Measurements from ENCODE around the gene CCT8L2. TPM values are rescaled to one million over a fixed set of nuclear protein-coding genes. Genes with fewer than 3 reads are reported as not detected.
A peak's percentile ranks its signal among the peaks of the same experiment; 100 is the strongest.
"Not testable (repeated sequence)": the region's sequence is repeated elsewhere in the genome, so short reads cannot be mapped to it uniquely, and the experiment has no call there.

Gene CCT8L2, protein sequence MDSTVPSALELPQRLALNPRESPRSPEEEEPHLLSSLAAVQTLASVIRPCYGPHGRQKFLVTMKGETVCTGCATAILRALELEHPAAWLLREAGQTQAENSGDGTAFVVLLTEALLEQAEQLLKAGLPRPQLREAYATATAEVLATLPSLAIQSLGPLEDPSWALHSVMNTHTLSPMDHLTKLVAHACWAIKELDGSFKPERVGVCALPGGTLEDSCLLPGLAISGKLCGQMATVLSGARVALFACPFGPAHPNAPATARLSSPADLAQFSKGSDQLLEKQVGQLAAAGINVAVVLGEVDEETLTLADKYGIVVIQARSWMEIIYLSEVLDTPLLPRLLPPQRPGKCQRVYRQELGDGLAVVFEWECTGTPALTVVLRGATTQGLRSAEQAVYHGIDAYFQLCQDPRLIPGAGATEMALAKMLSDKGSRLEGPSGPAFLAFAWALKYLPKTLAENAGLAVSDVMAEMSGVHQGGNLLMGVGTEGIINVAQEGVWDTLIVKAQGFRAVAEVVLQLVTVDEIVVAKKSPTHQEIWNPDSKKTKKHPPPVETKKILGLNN
- not detected for total RNA-seq

DNA sequence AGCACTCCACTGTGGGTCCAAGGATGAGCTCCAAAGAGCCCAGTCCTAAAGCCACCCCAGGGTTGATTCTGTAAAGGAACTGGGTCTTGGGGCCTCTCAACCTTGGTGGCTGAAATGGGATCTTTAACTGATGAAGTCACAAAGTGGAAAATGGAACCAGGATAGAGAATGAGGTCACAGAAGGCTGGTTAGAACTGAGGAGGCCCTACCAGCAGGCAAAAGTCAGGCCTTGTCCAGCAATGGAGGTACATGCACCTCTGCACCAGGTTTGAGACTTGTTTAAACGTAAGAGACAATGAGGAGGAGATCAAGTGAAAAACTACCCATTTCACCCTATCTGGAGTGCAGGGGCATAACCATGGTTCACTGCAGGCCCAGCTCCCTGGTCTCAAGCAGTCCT, at the start of gene CCT8L2:
TSS of gene CCT8L2 (minus strand) at position 101 of the 400 bp plus-strand sequence. CDS start 260 bp downstream, outside the sequence.
- not testable (repeated sequence) for DNase-seq (ENCODE audit: low spot score)

DNA sequence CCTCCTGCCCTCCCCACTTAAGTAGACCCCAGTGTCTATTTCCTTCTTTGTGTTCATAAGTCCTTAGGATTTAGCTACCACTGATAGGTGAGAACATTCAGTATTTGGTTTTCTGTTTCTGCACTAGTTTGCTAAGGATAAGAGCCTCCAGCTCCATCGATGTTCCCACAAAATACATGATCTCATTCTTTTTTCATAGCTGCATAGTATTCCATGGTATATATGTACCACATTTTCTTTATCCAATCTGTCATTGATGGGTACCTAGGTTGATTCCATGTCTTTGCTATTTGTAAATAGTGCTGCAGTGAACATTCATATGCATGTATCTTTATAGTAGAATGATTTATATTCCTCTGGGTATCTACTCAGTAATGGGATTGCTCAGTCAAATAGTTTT, 42.8 kb upstream of the CCT8L2 start:
- not testable (repeated sequence) for DNase-seq (ENCODE audit: low spot score)

DNA sequence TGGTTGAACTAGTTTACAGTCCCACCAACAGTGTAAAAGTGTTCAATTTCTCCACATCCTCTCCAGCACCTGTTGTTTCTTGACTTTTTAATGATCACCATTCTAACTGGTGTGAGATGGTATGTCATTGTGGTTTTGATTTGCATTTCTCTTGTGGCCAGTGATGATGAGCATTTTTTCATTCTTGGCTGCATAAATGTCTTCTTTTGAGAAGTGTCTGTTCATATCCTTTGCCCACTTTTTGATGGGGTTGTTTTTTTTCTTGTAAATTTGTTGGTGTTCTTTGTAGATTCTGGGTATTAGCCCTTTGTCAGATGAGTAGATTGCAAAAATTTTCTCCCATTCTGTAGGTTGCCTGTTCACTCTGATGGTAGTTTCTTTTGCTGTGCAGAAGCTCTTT, 41.5 kb upstream of the CCT8L2 start:
- not testable (repeated sequence) for DNase-seq (ENCODE audit: low spot score)

DNA sequence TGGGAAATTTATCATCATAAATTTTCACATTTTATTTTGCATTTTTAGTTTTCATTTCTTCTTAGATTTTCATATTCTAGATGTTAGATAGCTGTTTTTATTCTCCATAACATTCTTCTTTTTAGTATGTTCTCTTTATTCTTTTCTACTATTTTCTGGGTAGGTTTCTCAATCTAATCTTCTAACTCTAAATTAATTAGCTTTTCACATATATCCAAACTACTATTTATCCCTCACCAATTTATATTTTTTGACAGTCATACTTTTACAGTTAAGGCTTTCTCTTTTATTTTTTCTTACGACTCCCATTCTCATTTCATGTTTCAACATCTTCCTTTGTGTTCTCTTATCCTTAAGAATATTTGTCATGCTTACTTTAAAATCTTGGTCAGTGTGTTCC, 35.9 kb upstream of the CCT8L2 start:
- not testable (repeated sequence) for DNase-seq (ENCODE audit: low spot score)

DNA sequence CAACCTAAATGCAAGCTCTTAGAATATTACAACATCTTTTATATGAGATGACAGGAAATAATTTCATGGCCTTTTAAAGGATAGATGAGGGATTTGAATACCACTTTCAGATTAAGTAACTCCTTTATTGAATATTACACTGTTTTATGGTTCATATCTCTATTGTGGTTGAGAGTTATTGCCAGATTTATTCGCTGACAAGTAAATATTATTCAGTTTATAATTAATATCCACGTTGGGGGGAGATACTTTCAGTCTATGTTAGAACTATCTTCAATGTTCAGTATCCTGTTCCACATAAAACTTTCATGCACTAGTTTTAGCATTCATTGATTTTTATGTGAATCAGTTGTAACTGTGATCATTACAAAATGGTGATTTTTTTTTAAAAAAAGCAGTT, 32.4 kb upstream of the CCT8L2 start:
- DNase-seq (ENCODE audit: low spot score) = not testable (repeated sequence)

DNA sequence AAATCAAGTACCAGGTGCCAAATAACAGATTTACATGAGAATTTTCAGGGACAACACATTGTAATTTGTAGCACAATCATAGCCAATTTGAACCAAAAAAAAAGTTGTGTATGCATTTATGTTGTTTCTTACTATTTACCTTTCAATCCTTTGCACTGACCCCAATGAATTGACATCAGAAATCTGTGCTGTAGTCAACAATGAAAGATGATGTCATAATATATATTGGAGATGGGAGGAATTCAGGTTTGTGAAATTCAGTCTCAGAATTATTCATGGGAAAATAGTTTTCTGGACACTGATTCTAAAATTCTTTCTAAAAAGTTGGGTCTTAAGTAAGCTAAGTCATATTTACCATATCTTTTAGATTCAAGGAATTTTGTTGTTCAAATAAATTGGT, 31.0 kb upstream of the CCT8L2 start:
- DNase-seq (ENCODE audit: low spot score) = not testable (repeated sequence)

DNA sequence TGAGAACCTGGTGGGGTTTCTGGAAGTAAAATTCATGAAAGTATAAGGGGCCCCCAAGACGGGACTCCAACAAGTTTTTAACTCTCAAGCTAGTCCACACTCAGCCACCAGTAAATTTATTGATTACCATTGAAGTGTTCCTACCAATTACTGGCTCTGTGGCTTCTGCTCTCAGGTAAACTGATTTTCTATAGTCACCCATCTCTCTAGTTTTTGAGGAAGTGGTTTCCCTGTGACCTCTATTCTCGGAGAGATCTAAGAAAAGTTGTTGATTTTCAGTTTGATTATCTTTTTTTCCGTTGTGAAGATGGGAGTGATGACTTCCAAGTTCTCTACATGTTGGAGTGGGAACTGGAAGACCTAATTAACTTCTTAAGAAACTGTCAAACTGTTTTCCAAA, 24.9 kb upstream of the CCT8L2 start:
- DNase-seq (ENCODE audit: low spot score) = not testable (repeated sequence)

DNA sequence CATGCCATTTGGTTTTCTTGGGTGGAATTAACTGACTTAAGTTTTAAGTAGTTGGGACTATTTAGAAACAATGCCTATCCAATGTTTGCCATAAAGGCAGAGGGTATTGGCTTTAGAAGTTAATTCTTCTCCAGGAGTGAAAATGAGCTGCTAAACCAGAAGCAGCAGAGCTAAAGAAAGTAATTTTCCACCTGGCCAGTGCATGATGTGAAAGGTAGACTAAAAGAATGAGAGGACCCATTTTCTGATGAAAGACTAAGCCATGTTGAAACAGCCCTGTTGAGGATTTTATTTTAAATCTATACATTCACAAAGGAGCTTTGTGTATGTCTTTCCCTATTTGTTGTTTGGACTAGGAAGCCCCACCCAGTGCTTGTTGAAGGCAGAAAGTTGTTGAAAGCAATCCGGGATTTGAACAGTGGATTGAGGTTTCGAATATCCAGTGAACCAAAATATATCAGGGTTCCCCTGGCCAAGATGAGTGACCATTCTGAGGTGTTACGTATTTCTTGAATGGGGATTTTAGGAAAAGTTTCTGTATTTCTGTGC, 23.9 kb upstream of the CCT8L2 start:
- DNase-seq (ENCODE audit: low spot score) = not testable (repeated sequence)

DNA sequence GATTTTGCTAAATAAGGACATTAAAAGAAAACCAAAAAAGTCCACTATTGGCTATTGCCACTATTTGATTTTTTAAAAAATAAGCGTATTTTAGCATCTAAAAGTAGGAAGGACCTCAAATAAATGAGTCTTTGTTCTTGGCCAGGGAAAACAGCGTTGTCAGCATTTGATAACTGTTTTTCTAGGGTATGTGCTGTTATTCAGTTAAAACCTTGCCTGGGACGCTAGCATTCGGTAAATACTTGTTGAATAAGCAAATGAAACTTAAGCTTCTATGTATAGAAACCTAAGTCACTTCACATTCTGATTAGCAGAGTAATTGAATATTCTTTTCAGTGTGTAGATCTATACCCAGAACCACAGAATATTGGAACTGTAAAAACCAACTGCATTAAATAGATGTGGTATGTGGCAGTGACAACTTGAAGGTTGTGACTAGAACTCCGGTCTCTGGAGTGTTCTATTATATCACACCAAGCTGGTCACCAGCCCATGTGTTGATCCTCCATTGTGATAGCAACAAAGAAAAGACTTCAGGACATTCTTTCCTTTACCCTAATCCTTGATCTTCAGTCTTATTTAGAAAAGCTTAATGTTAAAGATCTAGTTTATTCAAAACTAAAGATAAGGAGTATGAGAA, 23.1 kb upstream of the CCT8L2 start:
- DNase-seq (ENCODE audit: low spot score) = not testable (repeated sequence)

DNA sequence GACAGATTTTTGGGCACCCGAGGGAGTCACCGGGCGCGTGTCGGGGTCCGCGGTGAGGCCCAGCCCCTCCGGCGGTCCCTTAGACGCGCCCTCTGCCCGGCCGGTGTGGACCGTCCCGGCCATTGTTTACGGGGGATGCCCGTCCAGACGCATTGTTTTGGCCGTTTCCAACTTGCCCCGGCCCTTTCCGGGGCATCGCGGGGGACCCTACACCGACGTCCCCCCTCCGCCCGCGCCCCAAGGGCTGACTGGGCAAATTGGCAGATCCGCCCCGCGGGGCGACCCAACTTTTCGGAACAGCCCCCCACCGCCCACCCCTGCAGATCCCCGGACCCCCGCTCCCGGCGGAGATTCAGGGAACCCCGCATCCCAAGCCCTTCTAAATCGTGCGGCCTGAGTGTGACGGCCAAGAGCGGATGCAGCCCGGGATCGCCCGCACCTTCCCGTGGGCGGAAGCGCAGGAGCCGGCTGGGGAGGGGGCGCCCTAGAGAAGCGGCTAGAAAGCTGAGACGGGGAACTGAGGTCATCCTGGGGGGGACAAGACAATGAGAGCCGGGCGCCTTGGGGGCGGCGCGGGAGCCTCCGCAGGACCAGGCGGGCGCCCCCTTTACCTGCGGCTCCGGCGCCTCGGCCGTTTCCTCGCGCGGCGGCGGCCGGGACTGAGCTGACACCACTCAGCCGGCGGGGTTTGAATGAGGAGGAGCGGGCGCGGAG, 17.1 kb upstream of the CCT8L2 start:
- no peak for DNase-seq (ENCODE audit: low spot score)

DNA sequence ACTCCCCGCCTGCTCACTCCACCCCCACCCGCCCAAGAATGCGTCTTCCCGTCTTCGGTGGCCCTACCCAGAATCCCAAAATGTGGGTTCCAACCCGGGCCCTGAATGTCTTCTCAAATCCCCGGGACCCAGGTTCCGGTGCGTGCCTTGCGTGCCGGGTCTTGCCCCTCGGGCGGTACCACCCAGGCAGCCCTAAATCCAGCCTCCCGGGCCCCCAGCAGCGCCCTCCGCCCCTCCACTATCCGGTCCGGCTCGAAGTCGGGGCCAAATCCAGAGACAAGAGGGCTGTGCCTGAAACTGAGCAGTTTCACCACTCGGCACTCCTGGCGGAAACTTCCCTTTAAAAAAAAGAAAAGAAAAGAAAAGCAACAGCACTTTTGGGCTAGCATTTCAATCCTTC, 16.3 kb upstream of the CCT8L2 start:
- DNase-seq (ENCODE audit: low spot score) = no peak

DNA sequence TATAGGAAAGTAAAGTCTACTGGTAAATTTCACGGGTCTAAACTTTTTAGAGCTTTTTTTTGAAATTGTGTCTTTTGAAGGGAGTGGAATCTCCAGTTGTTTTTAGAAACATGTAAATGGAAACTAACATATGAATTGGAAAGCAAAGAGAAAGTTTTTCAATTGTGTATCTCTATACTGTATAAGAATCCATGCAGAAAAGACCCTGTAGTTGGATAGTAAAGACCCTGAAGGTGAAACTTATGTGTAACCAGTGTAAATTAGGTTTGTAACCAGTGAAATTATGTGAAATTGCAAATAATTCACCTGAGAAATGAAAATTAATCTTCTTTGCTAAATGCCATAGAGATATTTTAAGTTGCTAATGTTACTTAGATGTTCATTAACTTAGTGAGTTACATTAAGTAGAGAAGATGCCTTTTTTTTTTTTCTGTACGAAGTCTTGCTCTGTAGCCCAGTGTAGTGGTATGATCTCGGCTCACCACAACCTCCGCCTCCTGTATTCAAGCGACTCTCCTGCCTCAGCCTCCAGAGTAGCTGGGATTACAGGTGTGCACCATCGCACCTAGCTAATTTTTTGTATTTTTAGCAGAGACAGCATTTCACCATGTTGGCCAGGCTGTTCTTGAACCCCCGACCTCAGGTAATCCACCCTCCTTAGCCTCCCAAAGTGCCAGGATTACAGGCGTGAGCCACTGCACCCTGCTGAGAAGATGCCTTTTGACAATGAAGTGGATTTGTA, 11.8 kb upstream of the CCT8L2 start:
- DNase-seq (ENCODE audit: low spot score) = not testable (repeated sequence)

DNA sequence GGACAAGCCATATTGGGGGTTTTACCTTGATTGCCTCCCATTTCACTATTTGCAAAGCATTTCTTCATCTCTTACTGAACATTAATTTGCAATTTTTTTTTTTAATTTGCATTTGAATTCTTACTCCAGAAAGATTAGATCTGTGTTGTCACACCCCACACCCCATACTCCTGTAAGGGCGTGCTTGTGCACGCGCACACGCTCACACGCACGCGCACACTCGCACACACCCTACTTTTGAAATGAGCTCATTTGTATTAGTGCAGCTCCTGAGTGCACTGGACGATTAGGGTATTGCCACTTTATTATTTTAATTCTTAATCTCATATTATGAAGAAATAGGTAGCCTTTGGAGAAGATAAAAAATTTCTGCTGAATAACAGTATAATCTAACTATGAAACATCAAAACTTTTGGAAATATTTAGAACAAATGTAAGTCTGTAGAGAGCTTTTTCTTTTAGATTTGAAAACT, 11.2 kb upstream of the CCT8L2 start:
- not testable (repeated sequence) for DNase-seq (ENCODE audit: low spot score)

DNA sequence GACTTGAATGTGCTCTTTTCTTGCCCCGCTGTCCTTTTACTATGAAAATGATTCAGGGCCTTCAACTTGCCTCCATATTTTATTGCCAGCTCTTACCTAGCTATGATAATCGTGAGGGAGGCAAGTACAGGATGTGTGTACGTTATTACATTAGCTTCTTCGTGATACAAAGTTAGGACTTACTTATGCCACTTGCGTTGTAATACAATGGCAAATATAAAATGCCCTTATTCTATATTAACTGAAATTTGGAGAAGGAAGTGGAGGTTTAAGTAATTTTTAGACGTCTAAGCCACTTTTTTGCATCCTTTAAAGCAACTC, 10.8 kb upstream of the CCT8L2 start:
- no peak for DNase-seq (ENCODE audit: low spot score)

DNA sequence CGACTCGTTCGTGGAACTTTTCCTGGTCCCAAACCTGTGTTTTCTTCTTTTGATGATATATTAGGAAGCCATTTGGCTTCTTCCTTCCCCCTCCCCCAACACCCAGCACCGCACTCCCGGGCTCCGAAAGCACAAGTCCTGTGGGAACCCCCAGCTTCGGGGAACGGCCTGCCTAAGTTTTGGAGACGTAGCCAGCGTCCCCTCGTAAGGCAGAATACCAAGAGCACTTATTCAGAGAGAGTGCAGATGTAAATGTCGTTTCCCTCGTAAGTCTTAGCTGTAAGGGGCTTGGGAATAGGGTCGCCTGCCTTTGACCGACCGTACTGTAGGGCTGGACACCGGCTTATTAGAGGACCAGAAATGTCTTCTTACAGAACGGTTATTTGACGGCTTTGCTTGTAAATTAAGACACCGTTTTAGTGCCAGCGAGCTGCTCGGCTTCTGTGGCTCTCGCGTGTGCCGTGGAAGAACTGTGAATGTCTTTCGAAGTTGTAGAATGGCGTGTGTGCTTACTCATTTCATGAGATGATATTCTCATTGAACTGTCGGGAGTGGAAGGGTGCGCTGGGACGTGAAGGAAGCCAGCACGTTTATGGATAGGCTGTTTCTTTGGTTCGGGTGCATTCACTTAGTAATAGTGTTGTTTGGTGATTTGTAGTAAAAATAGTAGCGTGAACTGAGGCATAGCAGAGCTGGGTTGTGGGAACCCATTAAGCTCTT, 10.3 kb upstream of the CCT8L2 start:
- not testable (repeated sequence) for DNase-seq (ENCODE audit: low spot score)

DNA sequence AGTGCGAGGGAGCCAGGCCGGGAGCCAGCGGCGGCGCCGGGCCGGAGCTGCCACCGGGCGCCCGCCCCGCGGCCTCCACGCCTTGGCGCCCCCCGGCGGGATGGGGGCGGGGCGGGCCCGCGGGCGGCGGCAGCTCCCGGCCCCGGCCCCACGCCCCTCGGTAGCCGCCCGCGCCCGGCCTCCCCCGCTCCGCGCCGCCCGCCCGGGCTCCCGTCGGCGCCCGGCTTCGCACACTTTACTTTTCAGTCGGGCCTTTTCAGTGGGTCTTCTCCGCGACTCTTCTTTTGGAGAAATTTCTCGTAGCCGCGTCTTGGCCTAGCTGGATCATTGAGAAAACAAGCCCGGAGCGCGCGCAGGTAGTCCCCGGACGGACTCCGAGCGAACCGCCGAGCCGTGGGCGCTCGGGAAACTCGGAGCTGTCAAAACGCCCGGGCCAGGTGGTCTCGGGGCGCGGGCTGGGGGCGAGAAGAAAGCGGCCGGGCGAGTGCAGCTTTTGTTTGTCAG, 9.7 kb upstream of the CCT8L2 start:
- not testable (repeated sequence) for DNase-seq (ENCODE audit: low spot score)

DNA sequence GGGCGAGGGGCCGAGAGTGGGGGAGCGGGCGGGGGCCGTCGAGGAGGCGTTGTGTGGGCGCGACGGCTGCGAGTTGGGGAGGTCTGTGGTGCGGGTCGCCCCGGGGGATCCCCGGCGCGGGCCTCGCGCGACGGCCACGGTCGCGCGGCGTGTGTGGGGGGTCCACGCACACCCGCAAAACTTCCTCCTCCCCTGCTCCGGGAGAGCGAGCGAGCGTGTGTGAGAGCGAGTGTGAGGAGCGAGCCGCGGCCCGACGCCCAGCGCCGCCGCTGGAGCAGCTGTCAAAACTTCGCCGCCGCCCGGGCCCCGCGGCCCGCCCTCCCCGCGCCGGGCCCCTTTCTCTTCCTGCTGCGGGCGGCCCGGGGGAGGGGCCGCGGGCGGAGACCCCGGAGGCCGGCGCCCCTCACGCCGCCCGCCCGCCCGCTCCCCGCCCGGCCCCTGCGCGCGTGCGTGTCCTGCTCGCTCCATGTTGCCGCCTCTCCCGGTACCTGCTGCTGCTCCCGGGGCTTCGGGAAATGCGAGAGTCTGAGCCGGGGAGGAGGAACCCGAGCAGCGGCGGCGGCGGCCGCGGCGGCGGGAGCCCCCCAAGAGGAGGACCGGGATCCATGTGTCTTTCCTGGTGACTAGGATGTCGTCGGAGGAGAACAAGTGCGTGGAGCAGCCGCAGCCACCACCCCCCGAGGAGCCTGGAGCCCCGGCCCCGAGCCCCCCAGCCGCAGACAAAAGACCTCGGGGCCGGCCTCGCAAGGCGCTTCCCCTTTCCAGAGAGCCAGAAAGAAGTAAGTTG, 9.0 kb upstream of the CCT8L2 start:
- DNase-seq (ENCODE audit: low spot score) = no peak

DNA sequence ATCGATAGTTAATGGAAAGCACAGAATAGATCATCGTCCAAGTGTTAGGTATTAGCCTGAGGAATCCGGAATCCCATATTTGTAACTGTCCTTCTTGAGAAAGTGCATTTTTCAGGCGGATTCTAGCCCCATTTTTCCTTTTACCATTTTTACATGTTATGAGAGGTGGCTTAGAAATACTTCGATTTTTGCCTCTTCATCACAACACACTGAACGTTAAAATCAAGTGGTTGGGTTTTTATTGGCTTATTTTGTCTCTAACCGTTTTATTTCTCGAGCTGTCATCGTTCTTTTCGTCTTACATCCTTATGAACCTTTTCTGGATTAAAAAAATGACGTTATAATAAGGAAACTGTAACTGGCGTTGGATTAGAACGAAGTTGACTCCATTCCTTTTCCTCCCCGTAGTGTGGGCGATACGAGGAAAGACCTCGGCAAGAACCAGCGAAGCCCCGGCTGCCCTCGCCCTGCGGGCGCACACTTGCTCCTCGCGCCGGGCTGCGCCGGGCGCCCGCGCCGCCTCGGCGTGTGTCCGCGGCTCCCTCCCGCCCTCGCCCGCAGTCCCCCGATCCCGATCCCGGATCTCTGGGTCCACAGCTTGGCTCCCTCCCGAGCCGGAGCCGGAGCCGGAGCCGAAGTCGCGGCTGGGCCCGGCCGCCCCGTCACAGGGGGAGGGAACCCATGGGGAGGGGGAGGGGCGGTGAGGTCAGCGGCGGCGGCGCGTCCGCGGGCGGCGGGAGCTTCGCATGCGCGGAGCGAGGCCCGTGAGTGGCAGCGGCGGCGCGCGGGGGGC, 8.2 kb upstream of the CCT8L2 start:
- peak; percentile 16 for DNase-seq (ENCODE audit: low spot score)

DNA sequence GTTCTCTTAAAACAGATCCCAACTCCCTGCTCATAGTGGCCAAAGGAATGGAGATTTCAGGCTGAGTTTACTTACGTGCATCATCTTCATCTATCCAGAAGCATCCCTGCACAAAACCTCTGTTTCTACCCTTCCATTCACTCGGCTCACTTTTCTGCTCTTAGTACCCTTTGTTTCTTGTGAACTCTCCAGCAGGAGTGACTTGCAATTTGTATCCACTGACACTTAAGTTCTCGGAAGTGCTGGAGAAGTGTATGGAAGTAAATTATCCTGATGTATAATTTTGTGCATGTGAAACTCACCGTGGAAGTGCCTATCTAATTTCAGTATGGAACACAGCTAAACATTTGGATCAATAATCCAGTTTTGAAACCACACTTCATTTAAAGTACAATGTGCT, 7.0 kb upstream of the CCT8L2 start:
- DNase-seq (ENCODE audit: low spot score) = not testable (repeated sequence)
